Uterus (tissue), 4 donors: ENCODE results near the gene DGLUCY. TPM values are rescaled to one million over a fixed set of nuclear protein-coding genes. Genes with fewer than 3 reads are reported as not detected.

ENCODE experiments used
- DNase-seq, 2 donors: peaks; one replicate each; pipeline ENCODE4 v3.0.0-alpha.2; 2019 to 2020
- H3K27ac ChIP-seq, 2 donors: fragments of 200-600 bp; sonication (generic); 1 replicate in 1 of 2; 2 replicates in 1 of 2; pipeline ENCODE4 v1.5.1; 2016 to 2018
- H3K27me3 ChIP-seq, 2 donors: fragments of 200-600 bp; sonication (generic); one replicate each; pipeline ENCODE4 v1.5.1; 2018 to 2019; ENCODE audit warnings: control low read depth in 1 of 2
- H3K36me3 ChIP-seq, 2 donors: fragments of 200-600 bp; sonication (generic); one replicate each; pipeline ENCODE4 v1.5.1; 2019; ENCODE audit warnings: control low read depth in 1 of 2
- H3K4me1 ChIP-seq, 2 donors: fragments of 200-600 bp; sonication (generic); one replicate each; pipeline ENCODE4 v1.5.1; 2018 to 2019; ENCODE audit warnings: control low read depth in 1 of 2
- H3K4me3 ChIP-seq, 2 donors: fragments of 200-600 bp; sonication (generic); 1 replicate in 1 of 2; 2 replicates in 1 of 2; pipeline ENCODE4 v1.5.1; 2018 to 2019; ENCODE audit warnings: mild to moderate bottlenecking in 1 of 2
- H3K9me3 ChIP-seq, 2 donors: fragments of 200-600 bp; sonication (generic); one replicate each; pipeline ENCODE4 v1.5.1; 2019; ENCODE audit warnings: control low read depth in 1 of 2
- POLR2A ChIP-seq, 2 donors: fragments of 450-650 bp; IDR thresholded peaks; one replicate each; pipeline ENCODE4 v1.6.1; 2016; ENCODE audit warnings: antibody characterized with exemption in 2 of 2, mild to moderate bottlenecking in 1 of 2, moderate library complexity in 1 of 2
- intact Hi-C: fragments of 100-400 bp; cut with DNase I; formaldehyde crosslinking; loops from one replicate; pipeline ENCODE4 v1.15.1; 2023; ENCODE audit warnings: low total_unique reads
- total RNA-seq, 4 donors: library from RNA; depleted of rRNA in 3 of 4; stranded (reverse); fragments of >200 nt in 3 of 4; gene quantifications; one replicate each; pipeline versions ENCODE4 v1.1.0 to v1.2.4, GENCODE V29; 2014 to 2023
- TF ChIP-seq, protein P1 (sequence below), 4 experiments: fragments of 200-600 bp in 2 of 4; fragments of 450-650 bp in 2 of 4; sonication (generic) in 2 of 4; IDR thresholded peaks; one replicate each; pipeline ENCODE4 v1.5.1; 2016 to 2019; ENCODE audit warnings: antibody characterized with exemption in 4 of 4, mild to moderate bottlenecking in 2 of 4, moderate library complexity in 1 of 4
- donor health status: DM: yes; HTN: yes; CAD: no.

DGLUCY gene
- total RNA-seq, 4 donors from 2014 or later: 14.7 to 81.5 (median 61.6) TPM

DNA sequence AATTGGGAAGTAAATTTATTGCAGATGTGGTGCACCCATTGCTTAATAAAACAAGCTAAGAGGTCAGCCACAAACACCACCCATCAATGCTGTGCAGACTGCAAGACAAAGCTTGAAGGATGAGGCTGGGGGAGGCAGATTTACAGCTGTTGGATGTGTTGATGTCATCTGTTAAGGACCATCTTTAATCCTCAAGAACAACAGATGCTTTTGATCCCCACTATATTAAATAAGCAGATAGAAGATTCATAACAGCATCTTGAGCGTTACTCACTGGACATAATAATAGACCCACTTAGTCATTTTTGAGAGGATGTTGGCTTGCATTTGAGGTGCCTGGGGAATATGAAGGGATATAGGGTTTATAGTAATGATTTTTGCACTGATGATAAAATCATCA, 71.8 kb downstream of the DGLUCY start:
- intact Hi-C loops: no loop called here
- Histone ChIP-seq H3K27ac (no peak overlapping the region), H3K4me3 (no peak overlapping the region), H3K4me1 (no peaks in the 10 kb centered on the region), H3K9me3 (no peaks in the 10 kb centered on the region), H3K27me3 (no peaks in the 10 kb centered on the region), H3K36me3 (no peaks in the 10 kb centered on the region)
- TF ChIP-seq POLR2A (IDR thresholded peaks at IDR 0.05): no peak
- TF ChIP-seq, protein P1, sequence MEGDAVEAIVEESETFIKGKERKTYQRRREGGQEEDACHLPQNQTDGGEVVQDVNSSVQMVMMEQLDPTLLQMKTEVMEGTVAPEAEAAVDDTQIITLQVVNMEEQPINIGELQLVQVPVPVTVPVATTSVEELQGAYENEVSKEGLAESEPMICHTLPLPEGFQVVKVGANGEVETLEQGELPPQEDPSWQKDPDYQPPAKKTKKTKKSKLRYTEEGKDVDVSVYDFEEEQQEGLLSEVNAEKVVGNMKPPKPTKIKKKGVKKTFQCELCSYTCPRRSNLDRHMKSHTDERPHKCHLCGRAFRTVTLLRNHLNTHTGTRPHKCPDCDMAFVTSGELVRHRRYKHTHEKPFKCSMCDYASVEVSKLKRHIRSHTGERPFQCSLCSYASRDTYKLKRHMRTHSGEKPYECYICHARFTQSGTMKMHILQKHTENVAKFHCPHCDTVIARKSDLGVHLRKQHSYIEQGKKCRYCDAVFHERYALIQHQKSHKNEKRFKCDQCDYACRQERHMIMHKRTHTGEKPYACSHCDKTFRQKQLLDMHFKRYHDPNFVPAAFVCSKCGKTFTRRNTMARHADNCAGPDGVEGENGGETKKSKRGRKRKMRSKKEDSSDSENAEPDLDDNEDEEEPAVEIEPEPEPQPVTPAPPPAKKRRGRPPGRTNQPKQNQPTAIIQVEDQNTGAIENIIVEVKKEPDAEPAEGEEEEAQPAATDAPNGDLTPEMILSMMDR (IDR thresholded peaks at IDR 0.05): no peak
- DNase-seq: no peak

DNA sequence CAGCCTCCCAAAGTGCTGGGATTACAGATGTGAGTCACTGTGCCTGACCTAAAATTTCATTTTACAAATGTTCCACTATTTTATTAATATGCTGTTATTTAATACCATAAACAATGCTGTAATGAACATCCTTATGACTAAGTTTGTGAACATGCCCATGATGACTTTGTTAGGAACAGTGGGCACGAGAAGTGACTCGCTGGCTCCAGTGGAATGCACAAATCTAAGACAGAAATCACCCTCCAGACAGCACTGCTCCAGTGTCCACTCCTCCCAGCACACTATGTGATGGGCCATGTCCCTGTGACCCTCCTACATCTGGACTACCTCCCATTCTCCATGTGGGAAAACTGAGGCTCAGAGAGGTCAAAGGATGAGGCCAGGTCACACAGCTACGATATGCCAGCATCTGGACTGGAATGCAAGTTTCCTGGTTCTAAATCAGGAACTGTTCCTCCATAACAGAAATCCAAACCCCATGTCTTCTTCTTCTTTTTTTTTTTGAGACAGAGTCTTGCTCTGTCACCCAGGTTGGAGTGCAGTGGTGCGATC, 72.7 kb downstream of the DGLUCY start:
- intact Hi-C loops: no loop called here
- no peaks in the 10 kb centered on the region for H3K4me1 ChIP-seq
- no peaks in the 10 kb centered on the region for H3K27me3 ChIP-seq
- H3K27ac ChIP-seq: no peak overlapping the region
- no peaks in the 10 kb centered on the region for H3K36me3 ChIP-seq
- H3K4me3 ChIP-seq: no peak overlapping the region
- TF ChIP-seq, protein P1 (IDR thresholded peaks at IDR 0.05): no peak
- TF ChIP-seq POLR2A (IDR thresholded peaks at IDR 0.05): no peak
- DNase-seq: no peak
- no peaks in the 10 kb centered on the region for H3K9me3 ChIP-seq

GRCh38 chr14:91187271-91187670, 73.4 kb downstream of the DGLUCY start:
- TF ChIP-seq, protein P1 (IDR thresholded peaks at IDR 0.05): no peak
- TF ChIP-seq POLR2A (IDR thresholded peaks at IDR 0.05): no peak
- Histone ChIP-seq H3K4me1 (no peaks in the 10 kb centered on the region), H3K9me3 (no peaks in the 10 kb centered on the region), H3K27ac (no peak overlapping the region), H3K4me3 (no peak overlapping the region), H3K27me3 (no peaks in the 10 kb centered on the region), H3K36me3 (no peaks in the 10 kb centered on the region)
- intact Hi-C loops: no loop called here
- no peak for DNase-seq

DNA sequence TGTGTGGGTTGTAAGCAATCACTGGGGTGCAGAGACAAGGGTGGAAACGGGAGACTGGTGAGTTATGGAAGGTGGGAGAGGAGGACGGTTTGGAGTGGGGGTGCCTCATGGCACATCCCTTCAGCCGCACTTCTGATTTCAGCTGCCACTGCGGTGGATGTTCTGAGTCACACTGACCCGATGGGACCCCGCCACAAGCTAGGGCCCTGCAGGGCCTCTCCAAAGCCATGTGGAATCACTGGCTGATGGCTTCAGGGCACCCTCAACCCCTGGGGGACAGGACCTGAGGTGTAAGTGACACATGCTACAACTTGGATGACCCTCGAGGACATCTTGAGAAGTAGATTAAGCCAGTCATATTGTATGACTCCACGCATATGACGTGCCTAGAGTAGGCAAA, 77.0 kb downstream of the DGLUCY start:
- no peaks in the 10 kb centered on the region for H3K36me3 ChIP-seq
- H3K27me3 ChIP-seq: no peaks in the 10 kb centered on the region
- no peak overlapping the region for H3K27ac ChIP-seq
- H3K4me1 ChIP-seq: no peaks in the 10 kb centered on the region
- no peak for DNase-seq
- no peak overlapping the region for H3K4me3 ChIP-seq
- no peak for TF ChIP-seq POLR2A (IDR thresholded peaks at IDR 0.05)
- TF ChIP-seq, protein P1 (IDR thresholded peaks at IDR 0.05): no peak
- H3K9me3 ChIP-seq: no peaks in the 10 kb centered on the region
- intact Hi-C loops: no loop called here

DNA sequence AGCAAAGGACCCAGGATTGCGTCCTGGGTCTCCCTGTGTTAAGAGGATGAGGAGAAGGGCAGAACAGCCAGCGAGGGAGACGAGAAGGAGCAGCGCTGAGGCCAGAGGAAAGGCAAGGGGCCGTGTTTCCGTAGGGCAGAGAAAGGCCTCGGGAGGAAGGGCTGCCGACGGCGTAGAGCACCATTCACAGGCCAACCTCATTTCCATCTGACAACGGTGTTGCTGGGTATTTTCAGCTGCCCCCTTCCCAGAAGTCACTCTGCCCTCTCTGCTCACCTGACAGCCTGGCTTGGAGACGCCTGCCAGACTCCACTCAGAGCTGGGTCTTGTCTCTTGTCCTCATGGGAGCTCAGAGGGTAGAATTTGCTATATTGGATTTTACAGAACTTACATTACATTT, 79.2 kb downstream of the DGLUCY start:
- TF ChIP-seq, protein P1 (IDR thresholded peaks at IDR 0.05): no peak
- TF ChIP-seq POLR2A (IDR thresholded peaks at IDR 0.05): no peak
- Histone ChIP-seq H3K27me3 (no peaks in the 10 kb centered on the region), H3K9me3 (no peaks in the 10 kb centered on the region), H3K36me3 (no peaks in the 10 kb centered on the region), H3K4me1 (no peaks in the 10 kb centered on the region), H3K27ac (no peak overlapping the region), H3K4me3 (no peak overlapping the region)
- intact Hi-C loops: no loop called here
- no peak for DNase-seq
